Esophagus (tissue), 2 donors: ENCODE data around the gene KAT8. TPM values are rescaled to one million over a fixed set of nuclear protein-coding genes. Genes with fewer than 3 reads are reported as not detected.
"Not testable (repeated sequence)": the region's sequence is repeated elsewhere in the genome, so short reads cannot be mapped to it uniquely, and the experiment has no call there.

ENCODE experiments used
- H3K27ac ChIP-seq, 2 donors: one replicate each; pipeline ENCODE4 v1.5.1; 2013; ENCODE audit warnings: low read depth in 2 of 2, mild to moderate bottlenecking in 2 of 2, inconsistent platforms in 1 of 2, low read length in 1 of 2, moderate library complexity in 1 of 2
- H3K27me3 ChIP-seq, 2 donors: one replicate each; pipeline ENCODE4 v1.6.1; 2013; ENCODE audit warnings: low read length in 2 of 2, control low read depth in 1 of 2, mild to moderate bottlenecking in 1 of 2; ENCODE audit not compliant: insufficient read depth in 2 of 2, control insufficient read depth in 1 of 2
- H3K36me3 ChIP-seq, 2 donors: one replicate each; pipeline ENCODE4 v1.6.1; 2013; ENCODE audit warnings: low read length in 1 of 2; ENCODE audit not compliant: control insufficient read depth in 2 of 2, insufficient read depth in 2 of 2
- H3K4me1 ChIP-seq, 2 donors: one replicate each; pipeline ENCODE4 v1.6.1; 2013; ENCODE audit warnings: low read length in 1 of 2; ENCODE audit not compliant: control insufficient read depth in 2 of 2, insufficient read depth in 2 of 2
- H3K4me3 ChIP-seq, 2 donors: one replicate each; pipeline ENCODE4 v1.5.1; 2013; ENCODE audit warnings: low read length in 2 of 2, mild to moderate bottlenecking in 2 of 2, low read depth in 1 of 2, moderate library complexity in 1 of 2
- H3K9me3 ChIP-seq, 2 donors: one replicate each; pipeline ENCODE4 v1.6.1; 2013; ENCODE audit warnings: mild to moderate bottlenecking in 2 of 2, low read depth in 1 of 2, low read length in 1 of 2, moderate library complexity in 1 of 2; ENCODE audit not compliant: control insufficient read depth in 2 of 2, insufficient read depth in 1 of 2
- WGBS, 2 donors: extraction: QIAGEN DNeasy Blood & Tissue Kit; methylation state at CpG; one replicate each; pipeline ENCODE4 v1.1.7; 2013; 5-methylcytosine and 5-hydroxymethylcytosine counted together
- polyA plus RNA-seq, 2 donors: library from polyadenylated mRNA; stranded (reverse); fragments of 200-250 nt; gene quantifications; one replicate each; pipeline ENCODE4 v1.2.3, GENCODE V29; 2013
- donor health status: healthy with polysubstance abuse.
- donor health status: Bipolar disorder and iron deficiency.

Gene KAT8
- polyA plus RNA-seq, 2 donors: 28.3 to 33.6 TPM

GRCh38 chr16:31143694-31144148 lies 26.3 kb downstream of the KAT8 start:
- whole genome bisulfite sequencing, 2 donors: 79 to 82% methylated on average over 8 of the region's 8 CpGs
- no peaks in the 10 kb centered on the region for H3K36me3 ChIP-seq
- no peak overlapping the region for H3K27ac ChIP-seq
- peaks cover 9 to 31% of the 10 kb centered on the region in 2 donors for H3K4me1 ChIP-seq
- no peaks in the 10 kb centered on the region for H3K9me3 ChIP-seq
- H3K27me3 ChIP-seq: no peaks in the 10 kb centered on the region
- H3K4me3 ChIP-seq: no peak overlapping the region

GRCh38 chr16:31144418-31144817 lies 27.0 kb downstream of the KAT8 start:
- peaks cover 9 to 25% of the 10 kb centered on the region in 2 donors for H3K4me1 ChIP-seq
- H3K9me3 ChIP-seq, H3K27me3 ChIP-seq, H3K4me3 ChIP-seq, H3K36me3 ChIP-seq, H3K27ac ChIP-seq: not testable (repeated sequence)
- whole genome bisulfite sequencing, 2 donors: 51 to 67% methylated on average over 7 of the region's 7 CpGs

- H3K4me3 ChIP-seq: no peak overlapping the region
- H3K27ac ChIP-seq: no peak overlapping the region
- WGBS, 2 donors: 81% methylated on average over 12 of the region's 12 CpGs
- no peaks in the 10 kb centered on the region for H3K36me3 ChIP-seq
- peaks cover 5 to 21% of the 10 kb centered on the region in 2 donors for H3K4me1 ChIP-seq
- H3K9me3 ChIP-seq: no peaks in the 10 kb centered on the region
- no peaks in the 10 kb centered on the region for H3K27me3 ChIP-seq
These were observed 28.0 kb downstream of the KAT8 start for GRCh38 chr16:31145398-31145990.

GRCh38 chr16:31147574-31147973 lies 30.1 kb downstream of the KAT8 start:
- Histone ChIP-seq H3K4me1 (peaks cover 4 to 9% of the 10 kb centered on the region in 2 donors), H3K4me3 (no peak overlapping the region), H3K36me3 (no peaks in the 10 kb centered on the region), H3K9me3 (no peaks in the 10 kb centered on the region), H3K27me3 (no peaks in the 10 kb centered on the region), H3K27ac (no peak overlapping the region)
- 91 to 96% methylated on average over 3 of the region's 3 CpGs for WGBS, 2 donors

- 18% methylated on average over 37 to 40 of the region's 40 CpGs for WGBS, 2 donors
- H3K36me3 ChIP-seq: no peaks in the 10 kb centered on the region
- peak overlapping the region; percentile 4 to 28 for H3K4me3 ChIP-seq
- no peaks in the 10 kb centered on the region for H3K9me3 ChIP-seq
- H3K27ac ChIP-seq: no peak overlapping the region
- H3K27me3 ChIP-seq: no peaks in the 10 kb centered on the region
- peaks cover 4% of the 10 kb centered on the region in 2 donors for H3K4me1 ChIP-seq
These were observed 30.8 kb downstream of the KAT8 start for GRCh38 chr16:31148281-31148728.

GRCh38 chr16:31148896-31149295 lies 31.4 kb downstream of the KAT8 start:
- Histone ChIP-seq H3K4me3 (no peak overlapping the region), H3K4me1 (peaks cover 4% of the 10 kb centered on the region in 2 donors), H3K27ac (no peak overlapping the region), H3K9me3 (no peaks in the 10 kb centered on the region), H3K27me3 (no peaks in the 10 kb centered on the region), H3K36me3 (no peaks in the 10 kb centered on the region)
- 82 to 84% methylated on average over 23 to 25 of the region's 25 CpGs for WGBS, 2 donors

- Histone ChIP-seq H3K27ac (no peak overlapping the region), H3K27me3 (no peaks in the 10 kb centered on the region)
These were observed 31.9 kb downstream of the KAT8 start for GRCh38 chr16:31149332-31149731.

GRCh38 chr16:31149894-31150890 lies 32.7 kb downstream of the KAT8 start, which contains the start of gene PRSS36:
Gene PRSS36 (minus strand): TSS chr16:31150066. CDS start chr16:31150035, 31 bp downstream.
- no peaks in the 10 kb centered on the region for H3K9me3 ChIP-seq
- peaks cover 4% of the 10 kb centered on the region in 2 donors for H3K4me1 ChIP-seq
- H3K36me3 ChIP-seq: no peaks in the 10 kb centered on the region
- no peak within 1 kb of the TSS for H3K27ac ChIP-seq
- H3K4me3 ChIP-seq: no peak within 1 kb of the TSS
- WGBS, 2 donors: 79 to 83% methylated on average over 11 of the region's 11 CpGs
- no peaks in the 10 kb centered on the region for H3K27me3 ChIP-seq

More at GRCh38 chr16:31149332-31149731, 31.9 kb downstream of the KAT8 start:
- Histone ChIP-seq H3K9me3 (no peaks in the 10 kb centered on the region), H3K4me1 (peaks cover 4% of the 10 kb centered on the region in 2 donors), H3K4me3 (no peak overlapping the region), H3K36me3 (no peaks in the 10 kb centered on the region)
- WGBS, 2 donors: 69 to 78% methylated on average over 5 of the region's 5 CpGs

- WGBS, 2 donors: 86% methylated on average over 6 of the region's 6 CpGs
- not testable (repeated sequence) for H3K27me3 ChIP-seq, H3K27ac ChIP-seq, H3K4me1 ChIP-seq, H3K4me3 ChIP-seq, H3K36me3 ChIP-seq, H3K9me3 ChIP-seq
These were observed 33.5 kb downstream of the KAT8 start for GRCh38 chr16:31150976-31151375.
